Stimulated activated naive CD4-positive, alpha-beta T cell treated with Interleukin-2 at 50 U/mL for 16 hours (primary cell): ENCODE measurements around the gene IQGAP2.

Source experiments
- DNase-seq: peaks from one replicate; lab custom pipeline; 2025; lab: John Stamatoyannopoulos, UW

IQGAP2 gene

DNA sequence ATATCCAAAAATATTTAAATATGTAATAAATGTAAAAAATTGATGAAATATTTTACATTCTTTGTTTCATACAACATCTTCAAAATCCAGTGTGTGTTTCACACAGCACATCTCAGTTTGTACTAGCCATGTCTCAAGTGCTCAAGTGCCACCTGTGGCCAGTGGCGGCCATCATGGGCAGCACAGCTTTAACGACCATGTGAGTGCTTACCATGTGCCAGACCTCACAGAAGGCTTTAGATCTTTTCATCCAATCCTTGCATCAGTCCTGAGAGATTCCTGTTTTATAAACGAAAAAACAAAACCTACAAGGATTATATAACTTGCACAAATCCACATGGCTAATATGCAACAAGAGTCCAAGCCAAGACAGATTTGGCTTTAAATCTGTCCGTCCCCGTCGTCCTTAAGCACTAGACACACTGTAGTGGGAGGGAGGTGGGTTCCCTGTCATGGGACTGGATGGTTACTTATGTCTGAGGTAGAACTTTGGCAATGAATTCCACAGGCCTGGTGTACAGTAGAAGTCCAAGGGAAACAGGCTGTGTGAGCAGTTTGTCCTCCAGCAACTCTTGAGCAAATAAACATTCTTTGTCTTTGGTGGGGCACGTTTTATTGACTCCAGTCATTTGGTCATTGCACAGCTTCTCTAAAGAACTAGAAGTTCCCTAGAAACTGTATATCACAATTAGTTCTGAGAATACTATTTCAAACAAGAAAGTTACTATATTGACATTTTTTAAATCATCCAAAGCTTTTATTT is 287.8 kb downstream of the IQGAP2 start:
- no peak for DNase-seq

DNA sequence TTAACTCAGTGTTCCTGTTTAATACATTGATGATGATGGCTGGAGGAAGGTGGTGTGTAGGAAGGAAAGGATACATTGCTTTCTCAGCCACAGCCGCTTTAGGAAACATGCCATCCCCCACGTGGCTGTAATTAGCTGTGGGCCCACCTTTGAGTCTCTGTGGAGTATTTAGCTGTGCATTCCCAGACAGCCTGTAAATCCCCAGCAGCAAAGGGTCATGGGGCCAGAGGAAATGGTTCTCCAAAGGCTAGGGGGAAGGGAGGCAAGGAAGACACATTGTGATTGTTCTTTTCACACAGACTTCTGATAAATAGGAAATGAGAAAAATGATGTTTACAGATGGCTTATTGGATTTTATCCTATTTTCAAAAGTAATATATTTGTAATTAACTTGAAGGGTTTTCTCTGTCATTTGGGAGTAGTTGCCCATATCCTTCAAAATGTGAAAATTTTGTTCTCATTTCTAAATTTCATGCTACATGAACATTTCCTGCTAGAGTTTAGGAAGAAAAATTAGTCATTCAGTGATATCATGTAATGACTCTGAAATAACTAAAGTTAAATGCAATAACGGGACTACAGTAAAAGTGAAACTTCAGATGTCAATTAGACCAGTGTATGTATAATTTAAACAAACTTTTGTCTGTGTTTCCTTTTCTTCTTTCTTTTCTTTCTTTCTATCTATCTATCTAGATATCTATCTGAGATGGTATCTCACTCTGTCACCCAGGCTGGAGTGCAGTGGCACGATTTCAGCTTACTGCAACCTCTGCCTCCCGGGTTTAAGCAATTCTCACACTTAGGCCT is 288.6 kb downstream of the IQGAP2 start:
- no peak for DNase-seq

DNA sequence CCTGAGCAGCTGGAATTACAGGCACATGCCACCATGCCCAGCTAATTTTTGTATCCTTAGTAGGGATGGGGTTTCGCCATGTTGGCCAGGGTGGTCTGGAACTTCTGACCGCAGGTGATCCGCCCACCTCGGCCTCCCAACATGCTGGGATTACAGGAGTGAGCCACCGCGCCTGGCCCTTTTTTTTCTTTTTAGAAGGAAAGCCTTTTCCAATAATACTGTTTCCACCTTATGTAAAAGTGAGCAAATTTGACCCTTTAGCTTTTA is 289.1 kb downstream of the IQGAP2 start:
- no peak for DNase-seq

DNA sequence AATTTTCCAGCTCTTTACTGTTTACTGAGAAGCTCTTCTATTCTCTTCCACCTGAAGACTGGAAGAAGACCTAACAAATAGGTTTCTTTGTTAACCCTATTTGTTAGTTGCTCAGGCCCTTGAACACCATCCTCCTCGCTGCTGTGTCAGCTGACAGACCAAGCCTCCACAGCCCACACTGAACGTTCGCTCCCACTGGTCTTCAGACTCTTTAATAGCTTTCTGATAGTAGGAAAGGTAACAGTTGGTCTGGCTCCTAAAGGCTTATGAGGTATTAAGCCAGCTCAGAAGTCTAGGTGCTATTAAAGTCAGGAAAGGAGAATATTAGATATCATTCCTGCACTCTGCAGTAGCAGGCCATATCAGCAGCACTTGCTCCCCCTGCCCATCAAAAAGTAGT is 289.6 kb downstream of the IQGAP2 start:
- no peak for DNase-seq

DNA sequence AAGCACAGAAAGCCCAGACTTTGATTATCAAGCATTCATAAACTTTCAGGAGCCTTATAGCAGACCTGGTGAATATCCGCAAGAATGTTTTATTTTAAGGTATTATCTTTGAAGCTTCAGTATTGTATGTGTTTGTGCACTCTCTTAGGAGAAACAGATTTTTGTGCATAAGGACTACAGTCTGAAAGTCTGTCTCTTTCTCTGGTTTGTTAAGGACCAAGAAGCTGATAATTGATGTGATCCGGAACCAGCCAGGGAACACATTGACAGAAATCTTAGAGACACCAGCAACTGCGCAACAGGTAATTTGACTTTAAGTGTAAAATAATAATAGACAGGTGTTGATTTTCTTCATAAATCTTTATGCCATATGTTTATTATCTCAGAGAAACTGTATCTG is 290.1 kb downstream of the IQGAP2 start:
- no peak for DNase-seq

DNA sequence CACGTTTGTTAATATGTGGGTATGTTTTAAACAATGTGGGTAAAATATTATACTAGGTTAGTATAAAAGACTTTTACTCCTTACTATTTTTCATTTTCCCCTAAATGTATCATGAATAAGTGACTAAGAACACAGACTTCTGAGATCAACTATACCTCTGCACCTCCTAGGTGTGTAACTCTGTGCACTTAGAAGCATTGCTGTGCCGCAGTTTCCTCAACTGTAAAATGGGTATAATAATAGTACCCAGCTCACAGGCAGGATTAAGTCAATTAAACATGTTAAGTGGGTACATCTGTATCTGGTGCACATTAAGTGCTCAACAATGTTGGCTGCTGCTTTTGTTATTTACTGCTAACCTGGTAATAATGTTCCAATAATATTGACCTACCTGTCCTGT is 291.2 kb downstream of the IQGAP2 start:
- DNase-seq, result no peak

DNA sequence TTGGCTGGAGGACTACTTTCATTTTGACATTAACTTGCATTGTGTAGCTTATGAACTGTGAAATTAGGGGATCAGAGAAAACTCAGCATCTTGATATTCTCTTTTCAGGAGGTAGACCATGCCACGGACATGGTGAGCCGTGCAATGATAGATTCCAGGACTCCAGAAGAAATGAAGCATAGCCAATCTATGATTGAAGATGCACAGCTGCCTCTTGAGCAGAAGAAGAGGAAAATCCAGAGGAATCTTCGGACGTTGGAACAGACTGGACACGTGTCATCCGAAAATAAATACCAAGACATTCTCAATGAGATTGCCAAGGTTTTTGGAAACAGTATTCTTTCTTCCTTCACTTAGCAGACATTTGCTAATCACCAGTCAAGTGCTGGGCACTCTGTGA is 292.3 kb downstream of the IQGAP2 start:
- DNase-seq, result no peak

DNA sequence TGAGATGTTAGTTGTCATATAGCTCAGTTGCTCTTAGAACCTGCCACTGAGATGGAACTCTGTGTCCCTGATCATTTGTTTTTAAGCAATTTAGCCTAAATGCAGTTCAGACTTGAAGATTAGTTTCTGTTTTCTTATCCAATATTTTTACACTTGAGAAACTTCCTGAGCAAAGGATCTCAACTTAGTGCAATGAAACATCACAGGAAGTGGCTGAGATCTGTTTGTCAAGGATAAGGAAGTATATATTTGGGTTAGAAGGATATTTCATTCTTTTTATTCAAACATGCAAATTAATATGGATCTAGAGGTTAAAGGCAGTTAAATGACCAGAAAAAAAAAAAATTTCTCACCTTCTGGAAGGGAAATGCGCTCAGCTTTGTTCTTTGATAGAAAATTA is 293.2 kb downstream of the IQGAP2 start:
- no peak for DNase-seq

DNA sequence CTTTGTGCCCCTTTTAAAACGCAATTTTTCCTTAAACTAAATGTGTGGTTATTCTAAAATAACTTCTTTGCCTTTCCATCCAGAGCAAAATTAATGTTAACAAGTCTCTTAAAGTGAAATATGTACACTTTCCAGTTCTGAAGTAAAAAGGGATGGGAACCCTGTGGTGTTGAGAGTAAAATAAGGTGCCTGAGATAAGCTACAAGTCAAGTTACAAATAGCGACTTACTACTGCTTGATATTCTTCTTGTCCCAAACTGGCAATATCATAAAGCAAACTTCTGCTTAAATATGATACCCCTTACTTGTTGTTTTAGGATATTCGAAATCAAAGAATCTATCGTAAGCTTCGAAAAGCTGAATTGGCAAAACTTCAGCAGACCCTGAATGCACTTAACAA is 294.6 kb downstream of the IQGAP2 start:
- DNase-seq, result no peak

DNA sequence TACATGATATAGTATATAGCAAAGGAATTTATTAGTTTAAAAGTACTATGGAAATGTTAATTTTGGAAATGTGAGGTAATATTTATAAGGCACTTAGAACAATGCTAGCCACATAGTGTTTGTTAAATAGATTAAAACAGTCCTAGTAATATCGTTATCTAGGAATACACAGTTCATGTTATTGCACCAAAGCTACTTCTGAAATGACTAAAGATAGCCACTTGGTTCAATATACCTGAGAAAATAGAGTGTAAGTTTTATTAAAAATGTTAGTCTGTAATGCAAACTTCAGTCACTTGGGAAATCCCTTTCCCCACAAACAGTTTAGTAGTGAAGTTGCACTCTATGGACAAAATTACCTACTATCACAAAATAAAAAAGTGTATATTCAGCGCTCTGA is 297.5 kb downstream of the IQGAP2 start:
- DNase-seq, result no peak

DNA sequence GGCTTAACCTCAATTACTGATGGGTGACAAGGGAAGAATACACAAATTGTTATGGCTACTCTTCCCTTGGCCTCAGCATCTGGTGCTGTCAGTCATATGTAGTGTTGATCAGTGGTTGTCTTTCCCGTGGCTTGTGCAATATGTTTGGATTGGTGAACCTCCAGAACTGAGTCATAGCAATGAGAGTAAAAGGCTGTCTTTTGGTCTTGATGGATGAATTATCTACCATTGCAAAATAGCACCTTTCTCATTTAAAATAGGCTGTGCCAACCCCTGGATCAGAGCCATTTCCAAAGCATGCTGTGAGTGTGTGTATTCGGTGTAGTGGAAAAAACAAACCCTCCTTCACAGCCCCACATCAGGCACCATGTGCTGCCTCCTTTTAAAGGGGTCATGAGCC is 298.2 kb downstream of the IQGAP2 start:
- no peak for DNase-seq

DNA sequence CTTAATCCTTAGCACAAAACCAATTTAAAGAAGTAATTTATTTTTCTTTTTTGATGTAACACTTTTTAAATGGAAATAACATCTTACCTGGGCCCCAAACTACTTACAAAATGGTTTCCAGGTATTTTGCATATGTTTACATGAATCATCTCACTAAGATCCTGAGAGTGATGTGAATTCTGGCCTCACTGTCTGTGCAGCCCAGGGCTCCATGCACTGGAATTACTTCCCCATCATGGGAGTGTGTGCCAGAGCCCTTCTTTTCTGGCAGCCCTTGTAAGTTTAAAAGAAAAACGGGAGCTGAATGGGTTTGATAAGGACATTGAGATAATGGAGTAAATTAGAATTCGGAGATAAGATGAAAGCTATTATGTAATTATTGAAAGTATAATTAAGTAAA is 300.6 kb downstream of the IQGAP2 start:
- DNase-seq, result no peak

DNA sequence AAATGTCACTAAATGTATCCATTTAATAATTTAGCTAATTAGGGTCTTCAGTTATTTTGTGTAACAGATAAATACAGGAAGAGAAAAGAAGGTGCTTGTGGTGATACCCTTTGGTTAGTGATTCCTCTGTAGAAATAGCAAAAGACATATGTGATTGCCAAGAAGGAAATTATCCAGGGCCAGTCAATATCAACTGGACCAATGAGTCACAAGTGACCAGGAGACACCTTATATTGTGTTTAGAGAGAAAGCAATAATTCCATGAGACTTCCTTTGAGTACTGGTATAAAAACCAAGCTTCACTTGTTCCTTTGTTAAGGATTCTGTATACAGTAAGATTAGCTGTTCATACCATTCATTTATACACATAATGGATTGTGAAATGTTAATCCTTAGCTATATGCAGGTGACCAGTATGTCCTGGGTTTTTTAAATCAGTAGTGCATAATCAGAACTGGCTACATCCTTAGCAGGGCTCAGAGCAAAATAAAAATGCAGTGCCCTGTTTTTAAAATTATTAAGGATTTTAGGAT is 301.1 kb downstream of the IQGAP2 start:
- DNase-seq, result no peak

DNA sequence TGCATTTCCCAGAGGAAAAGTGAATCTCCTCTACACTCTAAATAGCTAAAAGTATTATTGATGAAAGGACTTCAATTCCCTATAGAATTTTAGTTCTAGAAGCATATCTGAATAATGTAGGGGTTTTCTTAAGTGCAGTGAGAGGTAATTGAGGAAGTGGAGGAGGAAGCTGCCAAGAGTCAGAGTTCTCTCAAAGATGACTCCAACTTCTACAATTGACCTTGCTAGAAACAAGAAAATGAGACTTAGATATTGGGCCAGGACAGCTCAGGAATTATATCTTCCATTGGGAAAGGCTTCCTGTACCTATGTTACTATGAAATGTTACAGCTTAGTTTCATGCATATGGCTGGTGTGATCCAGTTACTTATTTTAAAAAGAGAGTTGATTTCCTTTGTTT is 302.5 kb downstream of the IQGAP2 start:
- no peak for DNase-seq

DNA sequence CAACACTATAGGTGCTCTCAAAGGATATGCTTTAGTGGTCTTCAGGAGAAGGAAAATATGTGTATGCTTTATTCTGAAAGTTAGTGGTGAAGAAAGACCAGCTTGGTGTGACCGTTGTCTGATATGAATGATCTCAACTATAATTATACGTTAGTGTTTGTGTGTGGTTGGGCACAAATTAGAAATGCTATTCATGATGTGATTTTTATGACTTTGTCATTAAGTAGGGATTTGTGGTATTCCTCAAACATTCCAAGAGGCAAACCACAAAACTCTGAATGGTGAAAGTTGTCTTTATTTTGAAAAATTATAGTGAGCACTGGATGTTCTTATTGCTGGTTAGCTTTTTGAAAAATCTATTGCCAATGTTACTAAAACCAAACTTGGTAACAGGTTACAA is 306.7 kb downstream of the IQGAP2 start:
- DNase-seq, result no peak

DNA sequence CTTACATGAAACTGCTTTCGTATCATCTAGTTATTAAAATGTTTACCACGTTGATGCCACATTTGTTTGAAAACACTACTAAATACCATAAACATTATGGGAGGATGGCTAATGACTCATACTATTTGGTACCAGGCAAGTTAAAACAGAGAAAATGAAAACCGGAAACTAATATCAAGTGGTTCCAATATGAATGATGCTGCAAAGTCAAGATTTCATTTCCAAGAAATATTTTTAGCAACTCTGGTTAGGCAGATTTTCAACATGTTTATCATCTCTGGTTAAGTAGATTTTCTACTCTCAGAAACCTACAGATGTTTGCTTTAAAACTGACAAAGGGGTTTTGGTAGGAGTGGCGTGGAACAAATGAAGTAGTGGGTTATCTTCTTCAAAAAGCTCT is 307.9 kb downstream of the IQGAP2 start:
- no peak for DNase-seq

DNA sequence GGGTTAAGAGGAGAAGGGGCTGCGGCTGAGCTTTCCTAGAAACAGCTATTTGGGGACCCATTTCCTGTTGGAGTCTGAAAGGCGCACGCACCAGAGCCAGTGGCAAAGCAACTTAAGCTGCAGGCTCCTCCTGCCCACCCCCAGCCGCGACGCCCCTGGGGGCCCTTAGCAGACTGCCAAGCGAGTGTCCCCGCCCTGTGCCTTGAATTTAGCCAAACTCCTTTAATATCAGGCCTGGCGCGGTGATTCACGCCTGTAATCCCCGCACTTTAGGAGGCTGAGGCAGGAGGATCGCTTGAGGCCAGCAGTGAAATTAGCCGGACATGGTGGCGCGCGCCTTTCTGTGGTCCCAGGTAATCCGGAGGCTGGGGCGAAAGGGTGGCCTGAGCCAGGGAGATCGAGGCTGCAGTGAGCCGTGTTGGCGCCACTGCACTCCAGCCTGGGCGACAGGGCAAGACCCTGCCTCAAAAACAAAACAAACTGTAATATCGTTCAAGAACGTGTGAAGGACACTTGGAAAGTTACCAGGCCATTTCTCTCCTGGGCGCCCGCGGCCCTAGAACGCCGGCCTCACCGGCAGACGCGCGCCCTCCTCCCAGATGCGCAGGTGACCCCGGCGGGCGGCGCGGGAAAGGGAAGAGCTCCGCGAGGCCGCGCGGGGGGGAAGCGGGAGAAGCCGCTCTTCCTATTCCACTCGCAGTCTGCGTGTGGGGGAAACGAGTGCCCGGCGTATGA is 311.8 kb downstream of the IQGAP2 start:
- DNase-seq, result peak; percentile 3

DNA sequence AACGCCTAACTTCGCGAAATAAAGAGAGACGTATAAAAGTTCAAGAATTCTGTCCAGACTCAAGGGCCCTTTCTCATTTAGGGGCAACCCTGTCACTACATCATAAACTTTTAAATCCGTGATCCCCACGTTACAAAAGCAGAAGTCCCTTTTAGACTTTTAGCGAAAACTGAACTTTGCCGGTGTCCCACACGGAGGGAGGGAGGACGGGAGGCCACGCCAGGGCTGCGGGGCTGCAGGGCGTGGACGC is 312.3 kb downstream of the IQGAP2 start:
- no peak for DNase-seq

DNA sequence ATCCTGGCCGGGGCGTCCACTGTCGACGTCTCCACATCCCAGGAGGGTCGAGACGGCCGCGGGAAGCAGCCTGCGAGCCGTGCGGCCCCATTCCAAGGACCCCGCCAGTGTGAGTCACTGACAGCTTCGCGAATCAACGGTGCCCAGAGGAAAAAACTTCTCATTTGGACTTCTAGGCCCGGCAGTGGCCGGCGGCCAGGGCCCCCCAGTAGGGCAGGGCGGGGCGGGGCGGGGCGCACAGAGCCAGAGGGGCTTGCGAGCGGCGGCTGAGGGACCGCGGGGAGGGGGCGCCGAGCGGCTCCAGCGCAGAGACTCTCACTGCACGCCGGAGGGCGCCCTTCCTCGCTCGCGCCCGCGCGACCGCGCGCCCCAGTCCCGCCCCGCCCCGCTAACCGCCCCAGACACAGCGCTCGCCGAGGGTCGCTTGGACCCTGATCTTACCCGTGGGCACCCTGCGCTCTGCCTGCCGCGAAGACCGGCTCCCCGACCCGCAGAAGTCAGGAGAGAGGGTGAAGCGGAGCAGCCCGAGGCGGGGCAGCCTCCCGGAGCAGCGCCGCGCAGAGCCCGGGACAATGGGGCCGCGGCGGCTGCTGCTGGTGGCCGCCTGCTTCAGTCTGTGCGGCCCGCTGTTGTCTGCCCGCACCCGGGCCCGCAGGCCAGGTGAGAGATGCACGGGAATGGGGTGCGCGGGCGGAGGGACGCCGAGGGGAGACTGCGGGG is 312.8 kb downstream of the IQGAP2 start, which contains the start of gene F2R:
F2R (plus strand) TSS at position 391 of the 720 bp plus-strand sequence; CDS start at position 573, 182 bp downstream.
- DNase-seq, result peak; percentile 39

DNA sequence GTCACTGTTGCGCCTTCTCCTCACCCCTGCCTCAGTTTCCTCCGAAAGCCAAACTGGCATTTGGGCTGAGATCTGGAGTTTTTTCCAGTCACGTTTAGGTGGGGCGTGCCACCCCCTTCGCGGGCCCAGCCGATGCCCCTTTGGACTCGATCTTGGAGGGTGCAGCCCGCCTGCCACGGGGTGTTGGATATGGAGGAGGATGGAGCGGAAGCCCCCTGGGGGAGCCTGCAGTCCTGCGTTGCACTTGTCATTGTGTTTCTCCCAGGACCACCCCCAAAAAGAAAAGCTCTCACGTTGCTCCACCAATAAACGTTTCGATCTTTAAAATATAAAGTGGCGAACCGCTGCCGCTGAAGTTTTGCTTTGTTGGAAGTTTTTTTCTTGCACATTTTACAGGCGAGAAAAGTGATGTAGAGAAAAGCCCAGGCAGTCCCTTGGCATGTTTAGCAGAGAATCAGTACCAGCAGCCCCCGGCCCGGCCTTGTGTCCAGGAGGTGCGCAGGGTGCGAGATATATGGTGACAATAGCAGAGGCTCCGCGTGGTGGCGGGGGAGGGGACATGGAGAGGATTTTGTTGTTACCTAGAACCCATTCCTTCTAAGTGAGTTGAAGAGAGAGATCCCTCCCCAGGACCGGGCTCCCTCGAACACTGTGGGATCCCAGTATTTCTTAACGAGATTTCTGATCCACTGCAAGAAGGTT is 313.5 kb downstream of the IQGAP2 start:
- DNase-seq, result no peak

DNA sequence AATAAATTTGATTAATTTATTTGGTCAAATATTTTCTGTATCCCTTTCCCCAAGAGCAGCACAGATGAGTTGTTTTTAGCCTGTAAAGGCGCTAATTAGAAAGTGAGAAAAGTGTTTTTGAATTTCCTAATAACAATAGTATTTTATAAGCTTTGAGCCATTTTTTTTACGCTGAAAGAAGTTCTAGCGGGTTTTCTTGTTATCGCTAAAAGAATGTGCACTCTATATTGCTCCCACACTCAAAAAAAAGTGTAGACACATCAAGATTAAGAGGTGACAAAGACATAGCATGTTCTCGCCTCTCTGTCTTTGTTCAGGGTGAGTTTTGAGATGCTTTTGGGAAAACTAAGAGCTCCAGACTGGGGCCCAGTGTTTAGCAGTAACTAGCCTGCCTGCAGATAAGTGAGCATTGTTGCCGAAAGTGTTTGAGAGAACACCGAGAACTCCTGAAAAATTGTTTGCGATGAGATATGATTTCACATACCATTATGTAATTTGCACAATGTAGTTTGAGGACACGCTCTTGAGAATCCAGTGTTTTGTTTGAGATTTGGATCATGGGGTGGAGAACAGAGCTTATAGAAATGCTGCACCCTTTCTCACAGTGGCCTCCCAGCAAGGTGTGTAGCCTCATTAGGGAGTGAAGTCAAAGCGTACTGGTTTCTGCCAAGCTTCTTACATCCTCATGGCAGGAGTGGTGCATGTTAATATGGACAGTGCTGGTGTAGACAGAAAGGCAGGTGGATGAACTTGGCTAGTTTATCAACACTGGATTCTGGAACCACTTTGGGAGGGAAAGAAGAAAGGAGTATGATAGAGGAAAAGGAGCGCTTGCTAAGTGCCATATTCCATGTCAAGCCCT is 314.4 kb downstream of the IQGAP2 start:
- DNase-seq, result no peak
